Epithelial cell of esophagus (primary cell): ENCODE measurements around the gene NSUN3.
"Not testable (repeated sequence)": the region's sequence is repeated elsewhere in the genome, so short reads cannot be mapped to it uniquely, and the experiment has no call there.

ENCODE experiments used
- DNase-seq: peaks from one replicate; pipeline ENCODE4 v3.0.0; 2010; ENCODE audit warnings: low read depth
- H3K4me3 ChIP-seq: 2 replicates; pipeline ENCODE4 v1.5.1; 2011; ENCODE audit warnings: mild to moderate bottlenecking, low read length, control low read depth
- TF ChIP-seq, protein P1 (sequence below): IDR thresholded peaks from 2 replicates; pipeline ENCODE4 v1.5.1; 2011; ENCODE audit warnings: low read depth, mild to moderate bottlenecking, low read length, control low read depth, inconsistent platforms; ENCODE audit not compliant: insufficient read depth; ENCODE audit errors: missing control alignments

Gene NSUN3

DNA sequence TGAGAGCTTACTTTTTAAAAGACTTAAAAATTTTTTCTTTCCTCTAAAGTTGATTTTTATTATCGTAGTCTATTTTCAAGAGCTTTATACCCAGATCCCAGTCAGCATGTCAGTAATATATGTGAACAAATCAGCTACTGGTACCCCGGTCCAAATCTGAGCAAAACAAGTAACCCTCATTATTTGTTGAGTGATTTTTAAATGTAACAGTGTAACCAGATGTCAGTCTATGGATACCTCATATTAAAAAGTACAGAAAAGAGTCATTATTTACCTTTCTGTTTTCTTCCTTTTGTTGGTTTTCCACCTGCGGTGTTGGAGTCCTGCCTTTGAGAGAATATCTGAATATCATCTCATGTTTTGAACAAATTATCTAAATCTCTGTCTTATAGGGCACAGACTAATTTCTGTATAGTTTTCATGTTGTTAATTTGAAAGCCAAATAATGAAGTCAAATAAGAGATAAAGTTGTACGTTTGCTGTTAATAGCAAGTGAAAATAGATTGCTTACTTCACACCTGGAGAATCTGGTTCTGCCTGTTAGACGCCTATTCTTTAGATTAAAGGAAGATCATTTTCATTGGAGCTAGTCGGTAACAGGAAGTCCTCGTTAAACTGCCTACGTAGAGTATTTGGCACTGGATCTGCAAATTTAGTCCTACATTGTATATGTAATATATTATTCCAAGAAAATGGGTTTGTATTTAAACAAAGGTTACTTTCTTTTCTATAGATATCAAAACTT is 34.6 kb upstream of the NSUN3 start, which contains the start of gene STX19:
Gene STX19, minus strand, starts transcription at position 505 of the 745 bp plus-strand sequence. CDS start 13,328 bp downstream, outside the sequence.
- TF ChIP-seq, protein P1, sequence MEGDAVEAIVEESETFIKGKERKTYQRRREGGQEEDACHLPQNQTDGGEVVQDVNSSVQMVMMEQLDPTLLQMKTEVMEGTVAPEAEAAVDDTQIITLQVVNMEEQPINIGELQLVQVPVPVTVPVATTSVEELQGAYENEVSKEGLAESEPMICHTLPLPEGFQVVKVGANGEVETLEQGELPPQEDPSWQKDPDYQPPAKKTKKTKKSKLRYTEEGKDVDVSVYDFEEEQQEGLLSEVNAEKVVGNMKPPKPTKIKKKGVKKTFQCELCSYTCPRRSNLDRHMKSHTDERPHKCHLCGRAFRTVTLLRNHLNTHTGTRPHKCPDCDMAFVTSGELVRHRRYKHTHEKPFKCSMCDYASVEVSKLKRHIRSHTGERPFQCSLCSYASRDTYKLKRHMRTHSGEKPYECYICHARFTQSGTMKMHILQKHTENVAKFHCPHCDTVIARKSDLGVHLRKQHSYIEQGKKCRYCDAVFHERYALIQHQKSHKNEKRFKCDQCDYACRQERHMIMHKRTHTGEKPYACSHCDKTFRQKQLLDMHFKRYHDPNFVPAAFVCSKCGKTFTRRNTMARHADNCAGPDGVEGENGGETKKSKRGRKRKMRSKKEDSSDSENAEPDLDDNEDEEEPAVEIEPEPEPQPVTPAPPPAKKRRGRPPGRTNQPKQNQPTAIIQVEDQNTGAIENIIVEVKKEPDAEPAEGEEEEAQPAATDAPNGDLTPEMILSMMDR = no peak
- DNase-seq = peak; percentile 92
- H3K4me3 ChIP-seq = peak within 1 kb of the TSS; percentile 77

DNA sequence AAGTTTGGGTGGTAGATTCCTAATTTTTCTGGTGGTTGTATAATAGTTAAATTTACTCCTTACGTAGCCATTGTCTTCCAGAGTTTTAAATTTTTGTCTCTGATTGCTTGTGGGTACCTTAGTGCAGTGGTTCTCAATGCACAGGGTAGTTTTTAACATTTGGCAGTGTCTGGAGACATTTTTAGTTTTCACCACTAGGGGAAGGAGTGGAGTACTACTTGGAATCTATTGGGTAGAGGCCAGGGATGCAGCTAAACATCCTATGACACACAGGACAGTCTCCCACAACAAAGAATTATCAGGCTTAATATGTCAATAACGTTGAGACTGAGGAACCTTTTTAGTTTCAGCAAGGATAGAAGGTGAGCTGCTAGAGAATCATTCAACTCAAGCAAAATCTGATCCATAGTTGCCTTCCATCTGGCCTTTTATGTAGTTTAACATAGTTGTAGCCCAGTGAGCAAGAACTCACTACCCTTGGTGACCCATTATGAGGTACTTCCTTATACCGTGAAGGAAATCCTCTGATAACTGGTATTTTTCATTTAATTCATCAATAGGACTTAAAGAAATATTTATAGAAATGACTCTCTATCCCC is 25.9 kb upstream of the NSUN3 start:
- peak; percentile 70 for DNase-seq
- H3K4me3 ChIP-seq = no peak overlapping the region
- TF ChIP-seq, protein P1 = peak; percentile 77

DNA sequence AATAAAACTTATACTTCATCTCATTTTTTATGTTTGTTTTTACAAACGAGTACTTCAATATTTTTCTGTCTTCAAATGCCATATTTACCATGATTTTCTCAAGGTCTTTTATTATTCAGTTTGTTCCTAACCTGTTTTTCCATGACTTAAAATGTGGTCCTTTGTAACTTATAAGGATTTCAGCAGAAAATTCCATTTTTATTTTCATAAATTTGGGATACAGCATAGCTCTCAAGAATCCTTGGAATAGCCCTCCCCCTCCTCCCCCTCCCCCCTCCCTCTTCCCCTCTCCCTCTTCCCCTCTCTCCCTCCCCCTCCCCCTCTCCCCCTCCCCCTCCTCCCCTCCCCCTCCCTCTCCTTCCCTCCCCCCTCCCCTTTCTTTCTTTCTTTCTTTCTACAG is 19.6 kb upstream of the NSUN3 start:
- no peak for DNase-seq
- TF ChIP-seq, protein P1 = no peak
- no peak overlapping the region for H3K4me3 ChIP-seq

DNA sequence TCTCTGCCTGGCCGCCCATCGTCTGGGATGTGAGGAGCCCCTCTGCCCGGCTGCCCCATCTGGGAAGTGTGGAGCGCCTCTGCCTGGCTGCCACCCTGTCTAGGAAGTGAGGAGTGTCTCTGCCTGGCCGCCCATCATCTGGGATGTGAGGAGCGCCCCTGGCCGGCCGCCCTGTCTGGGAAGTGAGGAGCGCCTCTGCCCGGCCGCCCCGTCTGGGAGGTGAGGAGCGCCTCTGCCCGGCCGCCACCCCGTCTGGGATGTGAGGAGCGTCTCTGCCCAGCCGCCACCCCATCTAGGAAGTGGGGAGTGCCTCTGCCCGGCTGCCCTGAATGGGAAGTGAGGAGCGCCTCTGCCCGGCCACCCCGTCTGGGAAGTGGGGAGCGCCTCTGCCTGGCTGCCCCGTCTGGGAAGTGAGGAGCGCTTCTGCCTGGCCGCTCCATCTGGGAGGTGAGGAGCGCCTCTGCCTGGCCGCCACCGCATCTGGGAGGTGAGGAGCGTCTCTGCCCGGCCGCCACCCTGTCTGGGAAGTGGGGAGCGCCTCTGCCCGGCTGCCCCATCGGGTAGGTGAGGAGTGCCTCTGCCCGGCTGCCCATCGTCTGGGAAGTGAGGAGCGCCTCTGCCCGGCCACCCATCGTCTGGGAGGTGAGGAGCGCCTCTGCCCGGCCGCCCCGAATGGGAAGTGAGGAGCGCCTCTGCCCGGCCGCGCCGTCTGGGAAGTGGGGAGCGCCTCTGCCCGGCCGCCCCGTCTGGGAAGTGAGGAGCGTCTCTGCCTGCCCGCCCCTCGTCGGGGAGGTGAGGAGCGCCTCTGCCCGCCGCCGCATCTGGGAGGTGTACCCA is 18.5 kb upstream of the NSUN3 start:
- not testable (repeated sequence) for DNase-seq, H3K4me3 ChIP-seq

DNA sequence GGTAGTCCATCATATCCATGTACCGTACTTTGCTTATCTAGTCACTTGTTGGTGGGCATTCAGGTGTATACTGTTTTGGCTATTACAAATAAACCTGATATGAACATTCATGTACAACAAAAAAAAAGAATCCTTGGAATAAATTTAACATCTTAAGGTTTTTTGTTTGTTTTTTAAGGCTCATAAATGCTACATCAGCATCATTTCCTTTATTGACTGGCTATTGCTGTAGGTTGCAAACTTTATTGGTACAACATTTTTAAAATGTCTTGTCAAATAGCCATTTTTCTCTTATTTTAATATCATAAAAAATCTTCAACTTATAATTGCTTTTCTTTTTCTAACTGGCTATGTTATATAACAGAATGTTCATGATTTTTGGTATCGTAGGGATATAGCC is 16.3 kb upstream of the NSUN3 start:
- no peak overlapping the region for H3K4me3 ChIP-seq
- TF ChIP-seq, protein P1 = no peak
- DNase-seq = no peak

DNA sequence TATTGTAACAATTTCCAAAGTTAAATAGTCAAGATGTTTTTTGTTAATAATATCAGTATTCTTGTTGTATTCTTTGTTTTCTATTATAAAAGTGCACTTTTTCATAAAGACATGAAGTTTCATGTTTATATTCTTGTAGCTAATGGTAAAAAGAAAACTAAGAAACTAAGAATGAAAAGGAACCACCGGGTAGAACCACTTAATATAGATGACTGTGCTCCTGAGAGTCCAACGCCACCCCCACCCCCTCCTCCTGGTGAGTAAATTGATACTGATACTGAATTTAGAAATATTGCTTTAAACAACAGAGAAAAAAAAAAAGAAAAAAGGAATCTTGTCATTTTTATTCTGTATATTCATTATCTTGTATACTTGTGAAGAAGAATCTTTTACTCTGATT is 13.6 kb upstream of the NSUN3 start:
- TF ChIP-seq, protein P1 = no peak
- no peak for DNase-seq
- H3K4me3 ChIP-seq = no peak overlapping the region

DNA sequence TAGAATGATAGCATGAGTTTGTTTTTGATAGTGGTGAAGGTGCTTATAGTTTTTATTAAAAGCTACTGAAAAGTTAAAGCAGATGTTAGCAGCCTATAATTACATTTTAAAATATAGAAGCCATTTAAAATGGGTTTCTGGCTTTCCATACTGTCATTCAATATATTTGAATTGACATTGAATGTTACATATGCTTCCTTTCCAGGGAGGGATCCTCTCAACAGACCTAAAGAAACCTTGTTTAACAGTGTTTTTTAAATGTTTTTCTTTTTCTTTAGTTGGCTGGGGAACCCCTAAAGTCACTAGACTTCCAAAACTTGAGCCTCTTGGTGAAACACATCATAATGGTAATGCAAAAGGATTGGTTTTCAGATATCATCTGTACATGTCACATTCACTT is 12.3 kb upstream of the NSUN3 start:
- no peak overlapping the region for H3K4me3 ChIP-seq
- TF ChIP-seq, protein P1 = no peak
- DNase-seq = no peak
